ENCODE results near the gene ABL1.
"Not testable (repeated sequence)": the region's sequence is repeated elsewhere in the genome, so short reads cannot be mapped to it uniquely, and the experiment has no call there.

GRCh38 chr9:130910670-130911069 lies 75.6 kb downstream of the ABL1 start:
- TF ChIP-seq, protein P1, sequence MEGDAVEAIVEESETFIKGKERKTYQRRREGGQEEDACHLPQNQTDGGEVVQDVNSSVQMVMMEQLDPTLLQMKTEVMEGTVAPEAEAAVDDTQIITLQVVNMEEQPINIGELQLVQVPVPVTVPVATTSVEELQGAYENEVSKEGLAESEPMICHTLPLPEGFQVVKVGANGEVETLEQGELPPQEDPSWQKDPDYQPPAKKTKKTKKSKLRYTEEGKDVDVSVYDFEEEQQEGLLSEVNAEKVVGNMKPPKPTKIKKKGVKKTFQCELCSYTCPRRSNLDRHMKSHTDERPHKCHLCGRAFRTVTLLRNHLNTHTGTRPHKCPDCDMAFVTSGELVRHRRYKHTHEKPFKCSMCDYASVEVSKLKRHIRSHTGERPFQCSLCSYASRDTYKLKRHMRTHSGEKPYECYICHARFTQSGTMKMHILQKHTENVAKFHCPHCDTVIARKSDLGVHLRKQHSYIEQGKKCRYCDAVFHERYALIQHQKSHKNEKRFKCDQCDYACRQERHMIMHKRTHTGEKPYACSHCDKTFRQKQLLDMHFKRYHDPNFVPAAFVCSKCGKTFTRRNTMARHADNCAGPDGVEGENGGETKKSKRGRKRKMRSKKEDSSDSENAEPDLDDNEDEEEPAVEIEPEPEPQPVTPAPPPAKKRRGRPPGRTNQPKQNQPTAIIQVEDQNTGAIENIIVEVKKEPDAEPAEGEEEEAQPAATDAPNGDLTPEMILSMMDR (IDR thresholded peaks at IDR 0.05), result not testable (repeated sequence)
- TF ChIP-seq POLR2A, EP300 (IDR thresholded peaks at IDR 0.05): not testable (repeated sequence)
